ENCODE data around the gene NDUFA11. TPM values are rescaled to one million over a fixed set of nuclear protein-coding genes. Genes with fewer than 3 reads are reported as not detected.
A peak's percentile ranks its signal among the peaks of the same experiment; 100 is the strongest.

Gene NDUFA11
- total and polyA plus RNA-seq, 8 donors: 22.2 to 524 (median 344) TPM

- TF ChIP-seq POLR2AphosphoS5 (IDR thresholded peaks at IDR 0.05) (peak; percentile 14 to 80 (median 78)), CTCF (IDR thresholded peaks at IDR 0.05) (no peak)
- DNase-seq: peak; percentile 100
- intact Hi-C loops (cut with DNase I; ENCODE audit: low total_unique reads): no loop called here
- peak within 1 kb of the TSS; percentile 75 to 98 (median 90) for H3K4me3 ChIP-seq
- peak within 1 kb of the TSS; percentile 91 to 95 (median 93) for H3K27ac ChIP-seq
- 0 to 1% (median 1%) methylated on average over 29 to 61 of the region's 61 CpGs for WGBS, 5 donors
- H3K27me3 ChIP-seq: no peaks in the 10 kb centered on the region
- H3K36me3 ChIP-seq: peaks cover 9 to 28% (median 22%) of the 10 kb centered on the region in 4 donors
- peaks cover 24 to 72% (median 52%) of the 10 kb centered on the region in 4 donors for H3K4me1 ChIP-seq
- no peaks in the 10 kb centered on the region for H3K9me3 ChIP-seq
Measured at GRCh38 chr19:5904352-5905113, 943 bp upstream of the NDUFA11 start, which contains the start of gene VMAC. TSS of gene VMAC (plus strand) at chr19:5904872. CDS start at chr19:5904891, 19 bp downstream.

- Histone ChIP-seq H3K27ac (peak overlapping the region; percentile 87 to 95 (median 92)), H3K4me3 (peak overlapping the region; percentile 75 to 98 (median 86)), H3K4me1 (peaks cover 24 to 58% (median 44%) of the 10 kb centered on the region in 4 donors), H3K9me3 (no peaks in the 10 kb centered on the region), H3K36me3 (peaks cover 0 to 17% (median 13%) of the 10 kb centered on the region in 4 donors), H3K27me3 (no peaks in the 10 kb centered on the region)
- 1 to 2% (median 1%) methylated on average over 23 to 27 of the region's 27 CpGs for WGBS, 5 donors
- no peak for TF ChIP-seq POLR2AphosphoS5 (IDR thresholded peaks at IDR 0.05)
- no peak for TF ChIP-seq POLR2A (IDR thresholded peaks at IDR 0.05)
- TF ChIP-seq CTCF (IDR thresholded peaks at IDR 0.05): no peak
- TF ChIP-seq EP300 (IDR thresholded peaks at IDR 0.05): no peak
- no peak for DNase-seq
- intact Hi-C loops (cut with DNase I; ENCODE audit: low total_unique reads): no loop called here
Measured at GRCh38 chr19:5903056-5903623, 450 bp downstream of the NDUFA11 start.

- Histone ChIP-seq H3K4me3 (no peak overlapping the region), H3K27ac (no peak overlapping the region), H3K4me1 (peaks cover 21 to 57% (median 37%) of the 10 kb centered on the region in 4 donors), H3K9me3 (no peaks in the 10 kb centered on the region), H3K36me3 (peaks cover 9 to 35% (median 26%) of the 10 kb centered on the region in 4 donors), H3K27me3 (no peaks in the 10 kb centered on the region)
- no peak for DNase-seq
- WGBS, 5 donors: 88 to 94% (median 91%) methylated on average over 8 of the region's 8 CpGs
- intact Hi-C loops (cut with DNase I; ENCODE audit: low total_unique reads): no loop called here
- TF ChIP-seq CTCF (IDR thresholded peaks at IDR 0.05): no peak
- no peak for TF ChIP-seq POLR2A (IDR thresholded peaks at IDR 0.05)
- no peak for TF ChIP-seq POLR2AphosphoS5 (IDR thresholded peaks at IDR 0.05)
- no peak for TF ChIP-seq EP300 (IDR thresholded peaks at IDR 0.05)
Measured at GRCh38 chr19:5900976-5901375, 2.6 kb downstream of the NDUFA11 start.

- no peak overlapping the region for H3K27ac ChIP-seq
- no peak for DNase-seq
- H3K9me3 ChIP-seq: no peaks in the 10 kb centered on the region
- TF ChIP-seq POLR2A (IDR thresholded peaks at IDR 0.05) (no peak), EP300 (IDR thresholded peaks at IDR 0.05) (no peak), POLR2AphosphoS5 (IDR thresholded peaks at IDR 0.05) (no peak), CTCF (IDR thresholded peaks at IDR 0.05) (no peak)
- H3K4me1 ChIP-seq: peaks cover 12 to 57% (median 32%) of the 10 kb centered on the region in 4 donors
- WGBS, 5 donors: 86 to 96% (median 91%) methylated on average over 13 of the region's 13 CpGs
- intact Hi-C loops (cut with DNase I; ENCODE audit: low total_unique reads): loop anchor here (10.0 kb wide), 1 partner anchor 95 kb away; the partner anchor contains the start of gene NRTN
- no peaks in the 10 kb centered on the region for H3K27me3 ChIP-seq
- H3K4me3 ChIP-seq: no peak overlapping the region
- peaks cover 19 to 45% (median 36%) of the 10 kb centered on the region in 4 donors for H3K36me3 ChIP-seq
Measured at GRCh38 chr19:5899728-5900526, 3.7 kb downstream of the NDUFA11 start.
